GM23338 (cell line): ENCODE measurements around the gene SGCG. TPM values are rescaled to one million over a fixed set of nuclear protein-coding genes. Genes with fewer than 3 reads are reported as not detected.

Source experiments
- ATAC-seq: fragments of 200-7000 bp; cut with Tn5 transposase; 3 replicates; pipeline ENCODE4 v1.9.1; 2020
- DNase-seq: peaks from one replicate; pipeline ENCODE4 v3.0.0-alpha.2; 2015; ENCODE audit warnings: low spot score
- H2AFZ ChIP-seq: fragments of 200-600 bp; sonication (generic); 2 replicates; pipeline ENCODE4 v1.8.0; 2016; ENCODE audit warnings: antibody characterized with exemption, mild to moderate bottlenecking, moderate library complexity
- H3F3A ChIP-seq: fragments of 200-600 bp; sonication (generic); replicated peaks from 2 replicates; pipeline ENCODE4 v1.8.0; 2017; ENCODE audit warnings: antibody characterized with exemption, mixed run types, low read depth
- H3K27ac ChIP-seq: fragments of 200-600 bp; sonication (generic); 2 replicates; pipeline ENCODE4 v1.6.1; 2016; ENCODE audit warnings: low read depth
- H3K27me3 ChIP-seq: fragments of 200-600 bp; sonication (generic); 2 replicates; pipeline ENCODE4 v1.8.0; 2016; ENCODE audit warnings: mild to moderate bottlenecking, mixed run types, moderate library complexity; ENCODE audit not compliant: insufficient read depth
- H3K36me3 ChIP-seq: fragments of 200-600 bp; sonication (generic); 2 replicates; pipeline ENCODE4 v1.8.0; 2016; ENCODE audit warnings: mild to moderate bottlenecking; ENCODE audit not compliant: insufficient read depth
- H3K4me1 ChIP-seq: fragments of 200-600 bp; sonication (generic); 2 replicates; pipeline ENCODE4 v1.8.0; 2016; ENCODE audit warnings: mild to moderate bottlenecking, moderate library complexity; ENCODE audit not compliant: insufficient read depth
- H3K4me2 ChIP-seq: fragments of 200-600 bp; sonication (generic); 2 replicates; pipeline ENCODE4 v1.7.1; 2017; ENCODE audit warnings: mixed run types
- H3K4me3 ChIP-seq: fragments of 200-600 bp; sonication (generic); 2 replicates; pipeline ENCODE4 v1.6.1; 2016; ENCODE audit warnings: mixed run types
- H3K79me2 ChIP-seq: fragments of 200-600 bp; sonication (generic); replicated peaks from 2 replicates; pipeline ENCODE4 v1.8.0; 2017; ENCODE audit warnings: mild to moderate bottlenecking; ENCODE audit not compliant: insufficient read depth
- H3K9me2 ChIP-seq: fragments of 200-600 bp; sonication (generic); 2 replicates; pipeline ENCODE4 v1.8.0; 2017; ENCODE audit not compliant: insufficient read depth
- H4K20me1 ChIP-seq: fragments of 200-600 bp; sonication (generic); replicated peaks from 2 replicates; pipeline ENCODE4 v1.8.0; 2017; ENCODE audit warnings: mild to moderate bottlenecking; ENCODE audit not compliant: insufficient read depth
- H3K27ac Mint-ChIP-seq: 2 replicates; pipeline ENCODE4 v1.8.0; 2020; ENCODE audit warnings: inconsistent platforms, mild to moderate bottlenecking, moderate library complexity, mixed read lengths
- H3K27me3 Mint-ChIP-seq: 3 replicates; pipeline ENCODE4 v1.8.0; 2022; ENCODE audit warnings: low read depth, mild to moderate bottlenecking, moderate library complexity, mixed read lengths, inconsistent platforms; ENCODE audit not compliant: insufficient read depth, poor library complexity
- H3K36me3 Mint-ChIP-seq: 3 replicates; pipeline ENCODE4 v1.8.0; 2021; ENCODE audit warnings: low read depth, mild to moderate bottlenecking, inconsistent platforms, moderate library complexity, mixed read lengths
- H3K4me1 Mint-ChIP-seq: 3 replicates; pipeline ENCODE4 v1.8.0; 2020; ENCODE audit warnings: mild to moderate bottlenecking, inconsistent platforms, mixed read lengths
- H3K4me3 Mint-ChIP-seq: 3 replicates; pipeline ENCODE4 v1.8.0; 2021; ENCODE audit warnings: moderate library complexity, mild to moderate bottlenecking, inconsistent platforms, mixed read lengths
- H3K9me3 Mint-ChIP-seq: 3 replicates; pipeline ENCODE4 v1.8.0; 2020; ENCODE audit warnings: moderate library complexity, mild to moderate bottlenecking, inconsistent platforms, mixed read lengths
- CREB1 ChIP-seq: fragments of 250-450 bp; sonication (Bioruptor Pico); IDR thresholded peaks from 2 replicates; pipeline ENCODE4 v1.5.0; 2020; ENCODE audit warnings: low read depth, mild to moderate bottlenecking, moderate library complexity
- ETS1 ChIP-seq: IDR thresholded peaks from 2 replicates; pipeline ENCODE4 v1.6.1; 2016; ENCODE audit warnings: antibody characterized with exemption
- EZH2 ChIP-seq: fragments of 200-600 bp; sonication (generic); IDR thresholded peaks from one replicate; pipeline ENCODE4 v1.8.0; 2017; ENCODE audit warnings: antibody characterized with exemption, mild to moderate bottlenecking, low read depth; ENCODE audit not compliant: unreplicated experiment
- EZH2phosphoT487 ChIP-seq: fragments of 200-600 bp; sonication (generic); IDR thresholded peaks from one replicate; pipeline ENCODE4 v1.8.1; 2018; ENCODE audit warnings: antibody characterized with exemption; ENCODE audit not compliant: unreplicated experiment
- JUNB ChIP-seq: IDR thresholded peaks from one replicate; pipeline ENCODE4 v1.6.1; 2016; ENCODE audit warnings: antibody characterized with exemption; ENCODE audit not compliant: unreplicated experiment
- NANOG ChIP-seq: IDR thresholded peaks from 2 replicates; pipeline ENCODE4 v1.6.1; 2016; ENCODE audit warnings: antibody characterized with exemption, borderline replicate concordance
- POLR2AphosphoS5 ChIP-seq: IDR thresholded peaks from 2 replicates; pipeline ENCODE4 v1.6.1; 2016; ENCODE audit warnings: antibody characterized with exemption, low read depth
- STAT1 ChIP-seq: IDR thresholded peaks from one replicate; pipeline ENCODE4 v1.6.1; 2016; ENCODE audit warnings: antibody characterized with exemption; ENCODE audit not compliant: unreplicated experiment
- ZNF114 ChIP-seq: fragments of 250-450 bp; sonication (Bioruptor Pico); IDR thresholded peaks from 2 replicates; pipeline ENCODE4 v1.5.0; 2020; ENCODE audit warnings: mild to moderate bottlenecking, moderate library complexity
- ZNF331 ChIP-seq: fragments of 250-450 bp; sonication (Bioruptor Pico); IDR thresholded peaks from 2 replicates; pipeline ENCODE4 v1.5.0; 2020; ENCODE audit warnings: low read depth, mild to moderate bottlenecking, moderate library complexity
- polyA plus RNA-seq: library from polyadenylated mRNA; unstranded; fragments of >200 nt; fragmentation: Nextera tagmentation; extraction: Ambion mirVana; gene quantifications from 2 replicates; pipeline ENCODE4 v1.2.1, GENCODE V29; 2016
- total RNA-seq: library from RNA; depleted of rRNA; stranded (reverse); fragments of >200 nt; shearing (Covaris generic); gene quantifications from 2 replicates; pipeline ENCODE4 v1.2.3, GENCODE V29; 2014
- TF ChIP-seq, protein P1 (sequence below): fragments of 250-450 bp; sonication (Bioruptor Pico); IDR thresholded peaks from 2 replicates; pipeline ENCODE4 v1.5.0; 2020; ENCODE audit warnings: mild to moderate bottlenecking, moderate library complexity
- TF ChIP-seq, protein P2 (sequence below), 2 experiments: fragments of 200-600 bp in 1 of 2; sonication (generic) in 1 of 2; conservative IDR thresholded peaks; 2 replicates each; pipeline versions ENCODE4 v1.5.1 to v1.6.1; 2016 to 2017; ENCODE audit warnings: antibody characterized with exemption in 2 of 2, low read depth in 2 of 2, mild to moderate bottlenecking in 2 of 2, moderate library complexity in 1 of 2
- TF ChIP-seq, protein P3 (sequence below): IDR thresholded peaks from one replicate; pipeline ENCODE4 v1.6.1; 2018; ENCODE audit warnings: antibody characterized with exemption; ENCODE audit not compliant: unreplicated experiment

Gene SGCG
- total and polyA plus RNA-seq, 2 experiments from 2014 or later, result not detected

DNA sequence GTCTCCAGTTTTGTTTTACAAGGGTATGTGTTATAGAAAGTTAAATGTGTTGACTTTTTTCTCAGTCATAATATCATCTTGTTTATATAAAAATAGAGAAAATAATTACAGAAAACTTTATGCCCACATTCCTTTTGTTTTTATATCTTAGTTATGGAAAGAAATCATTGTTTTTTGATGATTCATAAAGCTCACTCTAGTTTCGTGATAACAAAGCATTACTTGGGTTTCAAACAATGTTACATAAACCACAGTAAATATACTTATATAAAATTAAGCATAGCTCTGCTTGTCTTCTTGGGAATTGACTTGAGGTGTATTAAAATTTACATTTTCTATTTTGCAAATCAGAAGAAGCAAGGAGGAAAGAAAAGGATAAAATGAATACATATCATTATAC is 111.8 kb downstream of the SGCG start:
- Mint-ChIP-seq H3K9me3 (peaks cover 8% of the 10 kb centered on the region; the same call in 1 of the 3 replicates), H3K27me3 (peaks cover 2% of the 10 kb centered on the region), H3K4me3 (no peak overlapping the region), H3K36me3 (peaks cover 6% of the 10 kb centered on the region; the same call in 2 of the 3 replicates), H3K27ac (no peak overlapping the region), H3K4me1 (no peaks in the 10 kb centered on the region)
- no peaks in the 10 kb centered on the region for H3K27me3 ChIP-seq
- no peak overlapping the region for H3K4me3 ChIP-seq
- H3K27ac ChIP-seq, result no peak overlapping the region
- ATAC-seq (no peak), DNase-seq (no peak)
- no peak for TF ChIP-seq NANOG
- TF ChIP-seq POLR2AphosphoS5, result no peak
- no peak for TF ChIP-seq JUNB
- TF ChIP-seq EZH2phosphoT487, result no peak
- no peak for TF ChIP-seq ZNF331
- TF ChIP-seq, protein P1, sequence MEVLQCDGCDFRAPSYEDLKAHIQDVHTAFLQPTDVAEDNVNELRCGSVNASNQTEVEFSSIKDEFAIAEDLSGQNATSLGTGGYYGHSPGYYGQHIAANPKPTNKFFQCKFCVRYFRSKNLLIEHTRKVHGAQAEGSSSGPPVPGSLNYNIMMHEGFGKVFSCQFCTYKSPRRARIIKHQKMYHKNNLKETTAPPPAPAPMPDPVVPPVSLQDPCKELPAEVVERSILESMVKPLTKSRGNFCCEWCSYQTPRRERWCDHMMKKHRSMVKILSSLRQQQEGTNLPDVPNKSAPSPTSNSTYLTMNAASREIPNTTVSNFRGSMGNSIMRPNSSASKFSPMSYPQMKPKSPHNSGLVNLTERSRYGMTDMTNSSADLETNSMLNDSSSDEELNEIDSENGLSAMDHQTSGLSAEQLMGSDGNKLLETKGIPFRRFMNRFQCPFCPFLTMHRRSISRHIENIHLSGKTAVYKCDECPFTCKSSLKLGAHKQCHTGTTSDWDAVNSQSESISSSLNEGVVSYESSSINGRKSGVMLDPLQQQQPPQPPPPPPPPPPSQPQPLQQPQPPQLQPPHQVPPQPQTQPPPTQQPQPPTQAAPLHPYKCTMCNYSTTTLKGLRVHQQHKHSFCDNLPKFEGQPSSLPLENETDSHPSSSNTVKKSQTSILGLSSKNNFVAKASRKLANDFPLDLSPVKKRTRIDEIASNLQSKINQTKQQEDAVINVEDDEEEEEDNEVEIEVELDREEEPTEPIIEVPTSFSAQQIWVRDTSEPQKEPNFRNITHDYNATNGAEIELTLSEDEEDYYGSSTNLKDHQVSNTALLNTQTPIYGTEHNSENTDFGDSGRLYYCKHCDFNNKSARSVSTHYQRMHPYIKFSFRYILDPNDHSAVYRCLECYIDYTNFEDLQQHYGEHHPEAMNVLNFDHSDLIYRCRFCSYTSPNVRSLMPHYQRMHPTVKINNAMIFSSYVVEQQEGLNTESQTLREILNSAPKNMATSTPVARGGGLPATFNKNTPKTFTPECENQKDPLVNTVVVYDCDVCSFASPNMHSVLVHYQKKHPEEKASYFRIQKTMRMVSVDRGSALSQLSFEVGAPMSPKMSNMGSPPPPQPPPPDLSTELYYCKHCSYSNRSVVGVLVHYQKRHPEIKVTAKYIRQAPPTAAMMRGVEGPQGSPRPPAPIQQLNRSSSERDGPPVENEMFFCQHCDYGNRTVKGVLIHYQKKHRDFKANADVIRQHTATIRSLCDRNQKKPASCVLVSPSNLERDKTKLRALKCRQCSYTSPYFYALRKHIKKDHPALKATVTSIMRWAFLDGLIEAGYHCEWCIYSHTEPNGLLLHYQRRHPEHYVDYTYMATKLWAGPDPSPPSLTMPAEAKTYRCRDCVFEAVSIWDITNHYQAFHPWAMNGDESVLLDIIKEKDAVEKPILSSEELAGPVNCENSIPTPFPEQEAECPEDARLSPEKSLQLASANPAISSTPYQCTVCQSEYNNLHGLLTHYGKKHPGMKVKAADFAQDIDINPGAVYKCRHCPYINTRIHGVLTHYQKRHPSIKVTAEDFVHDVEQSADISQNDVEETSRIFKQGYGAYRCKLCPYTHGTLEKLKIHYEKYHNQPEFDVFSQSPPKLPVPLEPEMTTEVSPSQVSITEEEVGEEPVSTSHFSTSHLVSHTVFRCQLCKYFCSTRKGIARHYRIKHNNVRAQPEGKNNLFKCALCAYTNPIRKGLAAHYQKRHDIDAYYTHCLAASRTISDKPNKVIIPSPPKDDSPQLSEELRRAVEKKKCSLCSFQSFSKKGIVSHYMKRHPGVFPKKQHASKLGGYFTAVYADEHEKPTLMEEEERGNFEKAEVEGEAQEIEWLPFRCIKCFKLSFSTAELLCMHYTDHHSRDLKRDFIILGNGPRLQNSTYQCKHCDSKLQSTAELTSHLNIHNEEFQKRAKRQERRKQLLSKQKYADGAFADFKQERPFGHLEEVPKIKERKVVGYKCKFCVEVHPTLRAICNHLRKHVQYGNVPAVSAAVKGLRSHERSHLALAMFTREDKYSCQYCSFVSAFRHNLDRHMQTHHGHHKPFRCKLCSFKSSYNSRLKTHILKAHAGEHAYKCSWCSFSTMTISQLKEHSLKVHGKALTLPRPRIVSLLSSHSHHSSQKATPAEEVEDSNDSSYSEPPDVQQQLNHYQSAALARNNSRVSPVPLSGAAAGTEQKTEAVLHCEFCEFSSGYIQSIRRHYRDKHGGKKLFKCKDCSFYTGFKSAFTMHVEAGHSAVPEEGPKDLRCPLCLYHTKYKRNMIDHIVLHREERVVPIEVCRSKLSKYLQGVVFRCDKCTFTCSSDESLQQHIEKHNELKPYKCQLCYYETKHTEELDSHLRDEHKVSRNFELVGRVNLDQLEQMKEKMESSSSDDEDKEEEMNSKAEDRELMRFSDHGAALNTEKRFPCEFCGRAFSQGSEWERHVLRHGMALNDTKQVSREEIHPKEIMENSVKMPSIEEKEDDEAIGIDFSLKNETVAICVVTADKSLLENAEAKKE (CRISPR knock-in tag), result no peak
- TF ChIP-seq ZNF114 (CRISPR knock-in tag), result no peak
- TF ChIP-seq EZH2, result no peak
- TF ChIP-seq, protein P2, sequence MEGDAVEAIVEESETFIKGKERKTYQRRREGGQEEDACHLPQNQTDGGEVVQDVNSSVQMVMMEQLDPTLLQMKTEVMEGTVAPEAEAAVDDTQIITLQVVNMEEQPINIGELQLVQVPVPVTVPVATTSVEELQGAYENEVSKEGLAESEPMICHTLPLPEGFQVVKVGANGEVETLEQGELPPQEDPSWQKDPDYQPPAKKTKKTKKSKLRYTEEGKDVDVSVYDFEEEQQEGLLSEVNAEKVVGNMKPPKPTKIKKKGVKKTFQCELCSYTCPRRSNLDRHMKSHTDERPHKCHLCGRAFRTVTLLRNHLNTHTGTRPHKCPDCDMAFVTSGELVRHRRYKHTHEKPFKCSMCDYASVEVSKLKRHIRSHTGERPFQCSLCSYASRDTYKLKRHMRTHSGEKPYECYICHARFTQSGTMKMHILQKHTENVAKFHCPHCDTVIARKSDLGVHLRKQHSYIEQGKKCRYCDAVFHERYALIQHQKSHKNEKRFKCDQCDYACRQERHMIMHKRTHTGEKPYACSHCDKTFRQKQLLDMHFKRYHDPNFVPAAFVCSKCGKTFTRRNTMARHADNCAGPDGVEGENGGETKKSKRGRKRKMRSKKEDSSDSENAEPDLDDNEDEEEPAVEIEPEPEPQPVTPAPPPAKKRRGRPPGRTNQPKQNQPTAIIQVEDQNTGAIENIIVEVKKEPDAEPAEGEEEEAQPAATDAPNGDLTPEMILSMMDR (conservative IDR thresholded peaks at IDR 0.05; ENCODE audit: low read depth in 2 of 2), result no peak
- no peak for TF ChIP-seq STAT1
- TF ChIP-seq CREB1 (CRISPR knock-in tag), result no peak
- TF ChIP-seq, protein P3, sequence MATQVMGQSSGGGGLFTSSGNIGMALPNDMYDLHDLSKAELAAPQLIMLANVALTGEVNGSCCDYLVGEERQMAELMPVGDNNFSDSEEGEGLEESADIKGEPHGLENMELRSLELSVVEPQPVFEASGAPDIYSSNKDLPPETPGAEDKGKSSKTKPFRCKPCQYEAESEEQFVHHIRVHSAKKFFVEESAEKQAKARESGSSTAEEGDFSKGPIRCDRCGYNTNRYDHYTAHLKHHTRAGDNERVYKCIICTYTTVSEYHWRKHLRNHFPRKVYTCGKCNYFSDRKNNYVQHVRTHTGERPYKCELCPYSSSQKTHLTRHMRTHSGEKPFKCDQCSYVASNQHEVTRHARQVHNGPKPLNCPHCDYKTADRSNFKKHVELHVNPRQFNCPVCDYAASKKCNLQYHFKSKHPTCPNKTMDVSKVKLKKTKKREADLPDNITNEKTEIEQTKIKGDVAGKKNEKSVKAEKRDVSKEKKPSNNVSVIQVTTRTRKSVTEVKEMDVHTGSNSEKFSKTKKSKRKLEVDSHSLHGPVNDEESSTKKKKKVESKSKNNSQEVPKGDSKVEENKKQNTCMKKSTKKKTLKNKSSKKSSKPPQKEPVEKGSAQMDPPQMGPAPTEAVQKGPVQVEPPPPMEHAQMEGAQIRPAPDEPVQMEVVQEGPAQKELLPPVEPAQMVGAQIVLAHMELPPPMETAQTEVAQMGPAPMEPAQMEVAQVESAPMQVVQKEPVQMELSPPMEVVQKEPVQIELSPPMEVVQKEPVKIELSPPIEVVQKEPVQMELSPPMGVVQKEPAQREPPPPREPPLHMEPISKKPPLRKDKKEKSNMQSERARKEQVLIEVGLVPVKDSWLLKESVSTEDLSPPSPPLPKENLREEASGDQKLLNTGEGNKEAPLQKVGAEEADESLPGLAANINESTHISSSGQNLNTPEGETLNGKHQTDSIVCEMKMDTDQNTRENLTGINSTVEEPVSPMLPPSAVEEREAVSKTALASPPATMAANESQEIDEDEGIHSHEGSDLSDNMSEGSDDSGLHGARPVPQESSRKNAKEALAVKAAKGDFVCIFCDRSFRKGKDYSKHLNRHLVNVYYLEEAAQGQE, result no peak
- TF ChIP-seq ETS1, result no peak
- no peak overlapping the region for H3K4me2 ChIP-seq
- H3F3A ChIP-seq, result no peaks in the 10 kb centered on the region
- H3K9me2 ChIP-seq, result 0 out of 2 replicates have a peak, but pooled peaks cover 3% of the 10 kb centered on the region
- H4K20me1 ChIP-seq, result no peaks in the 10 kb centered on the region
- H3K36me3 ChIP-seq, result no peaks in the 10 kb centered on the region
- H3K4me1 ChIP-seq, result no peaks in the 10 kb centered on the region
- no peaks in the 10 kb centered on the region for H3K79me2 ChIP-seq
- H2AFZ ChIP-seq, result no peak overlapping the region
